ENCODE measurements around the gene ARRB2.

The ARRB2 gene

GRCh38 chr17:4766723-4767122, 56.3 kb downstream of the ARRB2 start:
- DNase-seq = no peak

GRCh38 chr17:4768298-4768697, 57.9 kb downstream of the ARRB2 start:
- DNase-seq = no peak

- DNase-seq = no peak
Measured at GRCh38 chr17:4769628-4770027, 59.2 kb downstream of the ARRB2 start.
